NB4 (cell line): ENCODE results near the gene RGR.

Experiments used
- DNase-seq: peaks from one replicate; pipeline ENCODE4 v3.0.0; 2010; ENCODE audit warnings: low read depth
- H3K4me3 ChIP-seq: one replicate; pipeline ENCODE4 v1.5.1; 2011; ENCODE audit warnings: mild to moderate bottlenecking, low read depth, low read length, moderate library complexity
- CTCF ChIP-seq: IDR thresholded peaks from one replicate; pipeline ENCODE4 v1.5.1; 2012; ENCODE audit warnings: low read depth, low read length
- MAX ChIP-seq: IDR thresholded peaks from 2 replicates; pipeline ENCODE4 v1.6.1; 2011; ENCODE audit warnings: low read depth, low read length
- MYC ChIP-seq: IDR thresholded peaks from 2 replicates; pipeline ENCODE4 v1.6.1; 2011; ENCODE audit warnings: low read depth, low read length
- POLR2A ChIP-seq: IDR thresholded peaks from 2 replicates; pipeline ENCODE4 v1.6.1; 2011; ENCODE audit warnings: mild to moderate bottlenecking; ENCODE audit not compliant: insufficient read length; ENCODE audit errors: extremely low read depth

Gene RGR

DNA sequence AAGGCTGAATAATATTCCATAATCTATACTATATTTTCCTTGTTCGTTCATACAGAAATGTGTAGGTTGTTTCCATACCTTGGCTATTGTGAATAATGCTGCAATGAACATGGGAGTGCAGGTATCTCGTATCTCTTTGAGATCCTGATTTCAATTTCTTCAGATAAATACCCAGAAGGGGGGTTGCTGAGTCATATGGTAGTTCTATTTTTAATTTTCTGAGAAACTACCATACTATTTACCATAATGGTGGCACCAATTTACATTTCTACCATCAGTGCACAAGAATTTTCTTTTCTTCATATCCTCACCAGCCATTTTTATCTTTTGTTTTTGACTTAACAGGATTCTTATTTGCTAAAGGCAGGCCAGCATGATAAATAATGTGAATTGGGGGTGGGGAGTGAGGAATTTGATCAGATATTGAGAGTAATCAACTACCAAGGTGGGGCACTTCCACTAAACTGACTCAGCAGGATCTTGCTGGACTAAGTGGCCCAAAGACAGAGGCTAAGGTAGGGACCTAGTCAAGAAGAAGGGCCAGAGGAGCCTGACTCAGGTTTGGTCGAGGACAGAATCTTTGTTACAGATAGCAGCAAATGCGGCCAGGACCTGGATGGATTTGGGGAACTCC lies 62.0 kb downstream of the RGR start:
- no peak for DNase-seq
- TF ChIP-seq POLR2A (no peak), MYC (no peak), MAX (no peak), CTCF (no peak)
- H3K4me3 ChIP-seq, result no peak overlapping the region

- no peak for TF ChIP-seq CTCF
- TF ChIP-seq POLR2A, result no peak
- TF ChIP-seq MAX, result no peak
- TF ChIP-seq MYC, result no peak
- no peak for DNase-seq
- H3K4me3 ChIP-seq, result no peak overlapping the region
Observed at GRCh38 chr10:84308021-84308420, 63.2 kb downstream of the RGR start.

GRCh38 chr10:84308481-84309304 lies 63.8 kb downstream of the RGR start:
- H3K4me3 ChIP-seq, result no peak overlapping the region
- no peak for TF ChIP-seq CTCF
- no peak for TF ChIP-seq MAX
- TF ChIP-seq MYC, result no peak
- no peak for TF ChIP-seq POLR2A
- peak; percentile 16 for DNase-seq
